GM23338 (cell line): ENCODE results near the gene ADI1. TPM values are rescaled to one million over a fixed set of nuclear protein-coding genes. Genes with fewer than 3 reads are reported as not detected.

ENCODE experiments used
- ATAC-seq: fragments of 200-7000 bp; cut with Tn5 transposase; 3 replicates; pipeline ENCODE4 v1.9.1; 2020
- DNase-seq: peaks from one replicate; pipeline ENCODE4 v3.0.0-alpha.2; 2015; ENCODE audit warnings: low spot score
- H2AFZ ChIP-seq: fragments of 200-600 bp; sonication (generic); 2 replicates; pipeline ENCODE4 v1.8.0; 2016; ENCODE audit warnings: antibody characterized with exemption, mild to moderate bottlenecking, moderate library complexity
- H3F3A ChIP-seq: fragments of 200-600 bp; sonication (generic); replicated peaks from 2 replicates; pipeline ENCODE4 v1.8.0; 2017; ENCODE audit warnings: antibody characterized with exemption, mixed run types, low read depth
- H3K27ac ChIP-seq: fragments of 200-600 bp; sonication (generic); 2 replicates; pipeline ENCODE4 v1.6.1; 2016; ENCODE audit warnings: low read depth
- H3K27me3 ChIP-seq: fragments of 200-600 bp; sonication (generic); 2 replicates; pipeline ENCODE4 v1.8.0; 2016; ENCODE audit warnings: mild to moderate bottlenecking, mixed run types, moderate library complexity; ENCODE audit not compliant: insufficient read depth
- H3K36me3 ChIP-seq: fragments of 200-600 bp; sonication (generic); 2 replicates; pipeline ENCODE4 v1.8.0; 2016; ENCODE audit warnings: mild to moderate bottlenecking; ENCODE audit not compliant: insufficient read depth
- H3K4me1 ChIP-seq: fragments of 200-600 bp; sonication (generic); 2 replicates; pipeline ENCODE4 v1.8.0; 2016; ENCODE audit warnings: mild to moderate bottlenecking, moderate library complexity; ENCODE audit not compliant: insufficient read depth
- H3K4me2 ChIP-seq: fragments of 200-600 bp; sonication (generic); 2 replicates; pipeline ENCODE4 v1.7.1; 2017; ENCODE audit warnings: mixed run types
- H3K4me3 ChIP-seq: fragments of 200-600 bp; sonication (generic); 2 replicates; pipeline ENCODE4 v1.6.1; 2016; ENCODE audit warnings: mixed run types
- H3K79me2 ChIP-seq: fragments of 200-600 bp; sonication (generic); replicated peaks from 2 replicates; pipeline ENCODE4 v1.8.0; 2017; ENCODE audit warnings: mild to moderate bottlenecking; ENCODE audit not compliant: insufficient read depth
- H3K9me2 ChIP-seq: fragments of 200-600 bp; sonication (generic); 2 replicates; pipeline ENCODE4 v1.8.0; 2017; ENCODE audit not compliant: insufficient read depth
- H4K20me1 ChIP-seq: fragments of 200-600 bp; sonication (generic); replicated peaks from 2 replicates; pipeline ENCODE4 v1.8.0; 2017; ENCODE audit warnings: mild to moderate bottlenecking; ENCODE audit not compliant: insufficient read depth
- H3K27ac Mint-ChIP-seq: 2 replicates; pipeline ENCODE4 v1.8.0; 2020; ENCODE audit warnings: inconsistent platforms, mild to moderate bottlenecking, moderate library complexity, mixed read lengths
- H3K27me3 Mint-ChIP-seq: 3 replicates; pipeline ENCODE4 v1.8.0; 2022; ENCODE audit warnings: low read depth, mild to moderate bottlenecking, moderate library complexity, mixed read lengths, inconsistent platforms; ENCODE audit not compliant: insufficient read depth, poor library complexity
- H3K36me3 Mint-ChIP-seq: 3 replicates; pipeline ENCODE4 v1.8.0; 2021; ENCODE audit warnings: low read depth, mild to moderate bottlenecking, inconsistent platforms, moderate library complexity, mixed read lengths
- H3K4me1 Mint-ChIP-seq: 3 replicates; pipeline ENCODE4 v1.8.0; 2020; ENCODE audit warnings: mild to moderate bottlenecking, inconsistent platforms, mixed read lengths
- H3K4me3 Mint-ChIP-seq: 3 replicates; pipeline ENCODE4 v1.8.0; 2021; ENCODE audit warnings: moderate library complexity, mild to moderate bottlenecking, inconsistent platforms, mixed read lengths
- H3K9me3 Mint-ChIP-seq: 3 replicates; pipeline ENCODE4 v1.8.0; 2020; ENCODE audit warnings: moderate library complexity, mild to moderate bottlenecking, inconsistent platforms, mixed read lengths
- EZH2 ChIP-seq: fragments of 200-600 bp; sonication (generic); IDR thresholded peaks from one replicate; pipeline ENCODE4 v1.8.0; 2017; ENCODE audit warnings: antibody characterized with exemption, mild to moderate bottlenecking, low read depth; ENCODE audit not compliant: unreplicated experiment
- JUNB ChIP-seq: IDR thresholded peaks from one replicate; pipeline ENCODE4 v1.6.1; 2016; ENCODE audit warnings: antibody characterized with exemption; ENCODE audit not compliant: unreplicated experiment
- NANOG ChIP-seq: IDR thresholded peaks from 2 replicates; pipeline ENCODE4 v1.6.1; 2016; ENCODE audit warnings: antibody characterized with exemption, borderline replicate concordance
- POLR2AphosphoS5 ChIP-seq: IDR thresholded peaks from 2 replicates; pipeline ENCODE4 v1.6.1; 2016; ENCODE audit warnings: antibody characterized with exemption, low read depth
- STAT1 ChIP-seq: IDR thresholded peaks from one replicate; pipeline ENCODE4 v1.6.1; 2016; ENCODE audit warnings: antibody characterized with exemption; ENCODE audit not compliant: unreplicated experiment
- ZNF114 ChIP-seq: fragments of 250-450 bp; sonication (Bioruptor Pico); IDR thresholded peaks from 2 replicates; pipeline ENCODE4 v1.5.0; 2020; ENCODE audit warnings: mild to moderate bottlenecking, moderate library complexity
- ZNF331 ChIP-seq: fragments of 250-450 bp; sonication (Bioruptor Pico); IDR thresholded peaks from 2 replicates; pipeline ENCODE4 v1.5.0; 2020; ENCODE audit warnings: low read depth, mild to moderate bottlenecking, moderate library complexity
- ZNF462 ChIP-seq: fragments of 250-450 bp; sonication (Bioruptor Pico); IDR thresholded peaks from 2 replicates; pipeline ENCODE4 v1.5.0; 2020; ENCODE audit warnings: mild to moderate bottlenecking, moderate library complexity
- polyA plus RNA-seq: library from polyadenylated mRNA; unstranded; fragments of >200 nt; fragmentation: Nextera tagmentation; extraction: Ambion mirVana; gene quantifications from 2 replicates; pipeline ENCODE4 v1.2.1, GENCODE V29; 2016
- total RNA-seq: library from RNA; depleted of rRNA; stranded (reverse); fragments of >200 nt; shearing (Covaris generic); gene quantifications from 2 replicates; pipeline ENCODE4 v1.2.3, GENCODE V29; 2014
- TF ChIP-seq, protein P1 (sequence below): IDR thresholded peaks from one replicate; pipeline ENCODE4 v1.6.1; 2018; ENCODE audit warnings: antibody characterized with exemption; ENCODE audit not compliant: unreplicated experiment
- TF ChIP-seq, protein P2 (sequence below), 2 experiments: fragments of 200-600 bp in 1 of 2; sonication (generic) in 1 of 2; conservative IDR thresholded peaks; 2 replicates each; pipeline versions ENCODE4 v1.5.1 to v1.6.1; 2016 to 2017; ENCODE audit warnings: antibody characterized with exemption in 2 of 2, low read depth in 2 of 2, mild to moderate bottlenecking in 2 of 2, moderate library complexity in 1 of 2

ADI1 gene
- total and polyA plus RNA-seq, 2 experiments from 2014 or later = 16.3 to 31.9 TPM

DNA sequence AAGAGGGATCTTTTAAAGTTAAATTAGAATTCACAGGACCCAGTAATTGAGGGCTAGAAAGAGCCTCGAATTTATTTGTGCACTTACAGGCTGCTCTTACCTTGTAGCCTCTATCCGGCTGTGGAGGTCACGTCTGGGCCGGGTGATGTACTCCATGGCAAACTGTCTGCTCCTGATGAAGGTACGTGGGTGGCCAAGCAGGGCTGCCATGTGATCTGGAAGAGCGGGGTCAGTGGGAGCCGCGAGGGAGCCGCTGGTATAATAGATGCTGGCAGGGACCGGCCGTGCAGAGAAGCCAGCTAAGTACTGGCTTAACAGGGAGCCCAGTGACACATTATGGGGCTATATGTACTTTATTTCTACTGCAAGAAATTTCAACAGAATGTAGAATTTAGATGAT lies 59.2 kb downstream of the ADI1 start (continued):
- TF ChIP-seq ZNF331 (CRISPR knock-in tag) (no peak), ZNF114 (CRISPR knock-in tag) (no peak), EZH2 (no peak)
- TF ChIP-seq, protein P1, sequence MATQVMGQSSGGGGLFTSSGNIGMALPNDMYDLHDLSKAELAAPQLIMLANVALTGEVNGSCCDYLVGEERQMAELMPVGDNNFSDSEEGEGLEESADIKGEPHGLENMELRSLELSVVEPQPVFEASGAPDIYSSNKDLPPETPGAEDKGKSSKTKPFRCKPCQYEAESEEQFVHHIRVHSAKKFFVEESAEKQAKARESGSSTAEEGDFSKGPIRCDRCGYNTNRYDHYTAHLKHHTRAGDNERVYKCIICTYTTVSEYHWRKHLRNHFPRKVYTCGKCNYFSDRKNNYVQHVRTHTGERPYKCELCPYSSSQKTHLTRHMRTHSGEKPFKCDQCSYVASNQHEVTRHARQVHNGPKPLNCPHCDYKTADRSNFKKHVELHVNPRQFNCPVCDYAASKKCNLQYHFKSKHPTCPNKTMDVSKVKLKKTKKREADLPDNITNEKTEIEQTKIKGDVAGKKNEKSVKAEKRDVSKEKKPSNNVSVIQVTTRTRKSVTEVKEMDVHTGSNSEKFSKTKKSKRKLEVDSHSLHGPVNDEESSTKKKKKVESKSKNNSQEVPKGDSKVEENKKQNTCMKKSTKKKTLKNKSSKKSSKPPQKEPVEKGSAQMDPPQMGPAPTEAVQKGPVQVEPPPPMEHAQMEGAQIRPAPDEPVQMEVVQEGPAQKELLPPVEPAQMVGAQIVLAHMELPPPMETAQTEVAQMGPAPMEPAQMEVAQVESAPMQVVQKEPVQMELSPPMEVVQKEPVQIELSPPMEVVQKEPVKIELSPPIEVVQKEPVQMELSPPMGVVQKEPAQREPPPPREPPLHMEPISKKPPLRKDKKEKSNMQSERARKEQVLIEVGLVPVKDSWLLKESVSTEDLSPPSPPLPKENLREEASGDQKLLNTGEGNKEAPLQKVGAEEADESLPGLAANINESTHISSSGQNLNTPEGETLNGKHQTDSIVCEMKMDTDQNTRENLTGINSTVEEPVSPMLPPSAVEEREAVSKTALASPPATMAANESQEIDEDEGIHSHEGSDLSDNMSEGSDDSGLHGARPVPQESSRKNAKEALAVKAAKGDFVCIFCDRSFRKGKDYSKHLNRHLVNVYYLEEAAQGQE = no peak

GRCh38 chr2:3459185-3460015 lies 59.9 kb downstream of the ADI1 start:
- no peaks in the 10 kb centered on the region for H3K9me3 Mint-ChIP-seq

More at GRCh38 chr2:3459185-3460015, 59.9 kb downstream of the ADI1 start:
- H3K27me3 ChIP-seq = no peaks in the 10 kb centered on the region
- no peaks in the 10 kb centered on the region for H3F3A ChIP-seq
- no peaks in the 10 kb centered on the region for H4K20me1 ChIP-seq
- no peak overlapping the region for H2AFZ ChIP-seq
- H3K4me1 ChIP-seq = no peaks in the 10 kb centered on the region
- peaks cover 5% of the 10 kb centered on the region for H3K27me3 Mint-ChIP-seq
- H3K36me3 Mint-ChIP-seq = peaks cover 14% of the 10 kb centered on the region
- no peak overlapping the region for H3K4me3 ChIP-seq
- DNase-seq (peak; percentile 43), ATAC-seq (peak; percentile 51)
- H3K79me2 ChIP-seq = no peaks in the 10 kb centered on the region
- no peak for TF ChIP-seq POLR2AphosphoS5
- TF ChIP-seq ZNF462 (CRISPR knock-in tag) = no peak
- no peak for TF ChIP-seq JUNB
- TF ChIP-seq NANOG = no peak
- TF ChIP-seq, protein P2, sequence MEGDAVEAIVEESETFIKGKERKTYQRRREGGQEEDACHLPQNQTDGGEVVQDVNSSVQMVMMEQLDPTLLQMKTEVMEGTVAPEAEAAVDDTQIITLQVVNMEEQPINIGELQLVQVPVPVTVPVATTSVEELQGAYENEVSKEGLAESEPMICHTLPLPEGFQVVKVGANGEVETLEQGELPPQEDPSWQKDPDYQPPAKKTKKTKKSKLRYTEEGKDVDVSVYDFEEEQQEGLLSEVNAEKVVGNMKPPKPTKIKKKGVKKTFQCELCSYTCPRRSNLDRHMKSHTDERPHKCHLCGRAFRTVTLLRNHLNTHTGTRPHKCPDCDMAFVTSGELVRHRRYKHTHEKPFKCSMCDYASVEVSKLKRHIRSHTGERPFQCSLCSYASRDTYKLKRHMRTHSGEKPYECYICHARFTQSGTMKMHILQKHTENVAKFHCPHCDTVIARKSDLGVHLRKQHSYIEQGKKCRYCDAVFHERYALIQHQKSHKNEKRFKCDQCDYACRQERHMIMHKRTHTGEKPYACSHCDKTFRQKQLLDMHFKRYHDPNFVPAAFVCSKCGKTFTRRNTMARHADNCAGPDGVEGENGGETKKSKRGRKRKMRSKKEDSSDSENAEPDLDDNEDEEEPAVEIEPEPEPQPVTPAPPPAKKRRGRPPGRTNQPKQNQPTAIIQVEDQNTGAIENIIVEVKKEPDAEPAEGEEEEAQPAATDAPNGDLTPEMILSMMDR (conservative IDR thresholded peaks at IDR 0.05; ENCODE audit: low read depth in 2 of 2) = peak; percentile 12 to 47; a peak in 2 of 4 replicates
- TF ChIP-seq ZNF331 (CRISPR knock-in tag) = no peak
- no peak for TF ChIP-seq STAT1
- no peaks in the 10 kb centered on the region for H3K36me3 ChIP-seq
- H3K4me3 Mint-ChIP-seq = no peak overlapping the region
- no peak overlapping the region for H3K4me2 ChIP-seq
- H3K9me2 ChIP-seq = no peaks in the 10 kb centered on the region
- peaks cover 28% of the 10 kb centered on the region for H3K4me1 Mint-ChIP-seq
- H3K27ac Mint-ChIP-seq = no peak overlapping the region
- no peak overlapping the region for H3K27ac ChIP-seq
